Lower leg skin (tissue), 4 donors: ENCODE results near the gene TAMALIN. TPM values are rescaled to one million over a fixed set of nuclear protein-coding genes. Genes with fewer than 3 reads are reported as not detected.

ENCODE experiments used
- DNase-seq, 2 donors: peaks; one replicate each; pipeline ENCODE4 v3.0.0-alpha.2; 2019; ENCODE audit warnings: low spot score in 2 of 2
- H3K4me3 ChIP-seq: fragments of 200-600 bp; sonication (generic); 2 replicates; pipeline ENCODE4 v1.5.1; 2017; ENCODE audit warnings: mild to moderate bottlenecking, low read depth; ENCODE audit not compliant: poor library complexity, severe bottlenecking
- CTCF ChIP-seq, 3 donors: fragments of 450-650 bp; IDR thresholded peaks; one replicate each; pipeline ENCODE4 v1.5.1; 2016; ENCODE audit warnings: antibody characterized with exemption in 3 of 3, mild to moderate bottlenecking in 3 of 3, moderate library complexity in 2 of 3
- POLR2A ChIP-seq, 2 donors: fragments of 450-650 bp; IDR thresholded peaks; one replicate each; pipeline ENCODE4 v1.6.1; 2016 to 2017; ENCODE audit warnings: antibody characterized with exemption in 2 of 2, mild to moderate bottlenecking in 1 of 2, moderate library complexity in 1 of 2
- WGBS, 2 donors: methylation state at CpG; one replicate each; pipeline ENCODE4 v1.1.5; 2018; 5-methylcytosine and 5-hydroxymethylcytosine counted together
- intact Hi-C: fragments of 100-400 bp; cut with DNase I; formaldehyde crosslinking; loops from one replicate; pipeline ENCODE4 v1.15.0; 2023; ENCODE audit warnings: low total_unique reads
- total RNA-seq, 4 donors: library from RNA; depleted of rRNA; stranded (reverse); fragments of >200 nt; gene quantifications; one replicate each; pipeline ENCODE4 v1.1.0, GENCODE V29; 2016

TAMALIN gene
- total RNA-seq, 4 donors from 2014 or later, result 14.6 to 34.2 (median 25.9) TPM

GRCh38 chr12:52032446-52032803 lies 25.7 kb downstream of the TAMALIN start:
- TF ChIP-seq POLR2A (IDR thresholded peaks at IDR 0.05) (no peak), CTCF (IDR thresholded peaks at IDR 0.05) (no peak)
- H3K4me3 ChIP-seq, result no peak overlapping the region
- peak; percentile 86 to 94 for DNase-seq
- 4 to 5% methylated on average over 5 of the region's 5 CpGs for WGBS, 2 donors
- intact Hi-C loops, result no loop called here

- intact Hi-C loops, result no loop called here
- TF ChIP-seq CTCF (IDR thresholded peaks at IDR 0.05) (no peak), POLR2A (IDR thresholded peaks at IDR 0.05) (peak in 1 of 2 donors; percentile 4)
- H3K4me3 ChIP-seq, result no peak overlapping the region
- DNase-seq, result peak; percentile 96 to 99
- 0 to 1% methylated on average over 16 to 40 of the region's 48 CpGs for WGBS, 2 donors
These were observed 26.2 kb downstream of the TAMALIN start for GRCh38 chr12:52032804-52033445.

- peak in 1 of 2 donors; percentile 89 for DNase-seq
- intact Hi-C loops, result no loop called here
- H3K4me3 ChIP-seq, result no peak overlapping the region
- 58 to 61% methylated on average over 13 of the region's 13 CpGs for WGBS, 2 donors
- no peak for TF ChIP-seq CTCF (IDR thresholded peaks at IDR 0.05)
- TF ChIP-seq POLR2A (IDR thresholded peaks at IDR 0.05), result no peak
These were observed 26.8 kb downstream of the TAMALIN start for GRCh38 chr12:52033446-52034140.

GRCh38 chr12:52035190-52035589 lies 28.4 kb downstream of the TAMALIN start:
- DNase-seq, result no peak
- 85 to 91% methylated on average over 4 of the region's 4 CpGs for WGBS, 2 donors
- TF ChIP-seq POLR2A (IDR thresholded peaks at IDR 0.05) (no peak), CTCF (IDR thresholded peaks at IDR 0.05) (no peak)
- intact Hi-C loops, result no loop called here
- no peak overlapping the region for H3K4me3 ChIP-seq

GRCh38 chr12:52035926-52036325 lies 29.2 kb downstream of the TAMALIN start:
- H3K4me3 ChIP-seq, result no peak overlapping the region
- WGBS, 2 donors, result 74 to 76% methylated on average over 2 of the region's 2 CpGs
- no peak for DNase-seq
- TF ChIP-seq POLR2A (IDR thresholded peaks at IDR 0.05) (no peak), CTCF (IDR thresholded peaks at IDR 0.05) (no peak)
- intact Hi-C loops, result no loop called here
